ENCODE data around the gene ERVV-1. TPM values are rescaled to one million over a fixed set of nuclear protein-coding genes. Genes with fewer than 3 reads are reported as not detected.

Gene ERVV-1
- total RNA-seq, 4 donors from 2014 or later, result not detected

Other genes with a start within 250 kb of the ERVV-1 start
- gene ZNF600, start 227.1 kb upstream of the ERVV-1 start, total RNA-seq, result 10 to 100 TPM in 3 of 4 donors, 1 to 10 TPM in 1; 8.8 to 15.3 (median 12.4) TPM
- gene ZNF28, start 192.3 kb upstream of the ERVV-1 start, total RNA-seq, result 10 to 100 TPM; 14.4 to 22.8 (median 21.6) TPM
- gene ZNF468, start 156.3 kb upstream of the ERVV-1 start, total RNA-seq, result 10 to 100 TPM; 33.3 to 51.4 (median 41.6) TPM
- 10 to 100 TPM; 24.6 to 33.5 (median 27.5) TPM for gene ZNF320, start 116.3 kb upstream of the ERVV-1 start, total RNA-seq
- gene ZNF888, start 90.5 kb upstream of the ERVV-1 start, total RNA-seq, result 1 to 10 TPM; 3.3 to 8.3 (median 6.8) TPM
- gene ZNF816, start 51.0 kb upstream of the ERVV-1 start, total RNA-seq, result 10 to 100 TPM in 2 of 4 donors, 1 to 10 TPM in 2; 6.3 to 17.5 (median 12.2) TPM
- gene ERVV-2, start 30.8 kb downstream of the ERVV-1 start, total RNA-seq, result under 1 TPM in 1 of 4 donors, not detected in 3; 0.40 TPM
- gene ZNF160, start 89.5 kb downstream of the ERVV-1 start, total RNA-seq, result 100 to 1,000 TPM in 1 of 4 donors, 10 to 100 TPM in 3; 61.0 to 109 (median 81.4) TPM
- gene ZNF415, start 119.0 kb downstream of the ERVV-1 start, total RNA-seq, result 10 to 100 TPM; 14.5 to 37.6 (median 18.9) TPM
- 10 to 100 TPM; 13.1 to 27.7 (median 19.9) TPM for gene ZNF347, start 145.1 kb downstream of the ERVV-1 start, total RNA-seq
- 1 to 10 TPM; 4.3 to 9.9 (median 7.3) TPM for gene ZNF665, start 179.4 kb downstream of the ERVV-1 start, total RNA-seq
- 10 to 100 TPM; 15.7 to 42.1 (median 19.5) TPM for gene ZNF677, start 241.0 kb downstream of the ERVV-1 start, total RNA-seq
- not detected for gene VN1R2, start 244.4 kb downstream of the ERVV-1 start, total RNA-seq

Data from thyroid gland (tissue), 4 donors.